ENCODE data around the gene ZNF385B. TPM values are rescaled to one million over a fixed set of nuclear protein-coding genes. Genes with fewer than 3 reads are reported as not detected.

Gene ZNF385B
- total RNA-seq, 4 donors from 2014 or later, result 0.41 to 3.3 TPM; not detected in 2

GRCh38 chr2:179513181-179513580 is 348.2 kb downstream of the ZNF385B start:
- TF ChIP-seq CTCF (IDR thresholded peaks at IDR 0.05) (no peak), POLR2A (IDR thresholded peaks at IDR 0.05) (no peak)
- intact Hi-C loops (cut with DNase I; ENCODE audit: low total_unique reads), result no loop called here
- Histone ChIP-seq H3K36me3 (no peaks in the 10 kb centered on the region), H3K9me3 (no peaks in the 10 kb centered on the region), H3K27me3 (no peaks in the 10 kb centered on the region), H3K27ac (no peak overlapping the region), H3K4me1 (no peaks in the 10 kb centered on the region), H3K4me3 (no peak overlapping the region)
- DNase-seq, result no peak

GRCh38 chr2:179512281-179513035 is 349.0 kb downstream of the ZNF385B start:
- H3K4me1 ChIP-seq, result no peaks in the 10 kb centered on the region
- TF ChIP-seq CTCF (IDR thresholded peaks at IDR 0.05) (no peak), POLR2A (IDR thresholded peaks at IDR 0.05) (no peak)
- H3K9me3 ChIP-seq, result no peaks in the 10 kb centered on the region
- no peak overlapping the region for H3K4me3 ChIP-seq
- intact Hi-C loops (cut with DNase I; ENCODE audit: low total_unique reads), result no loop called here
- H3K27me3 ChIP-seq, result no peaks in the 10 kb centered on the region
- DNase-seq, result no peak
- H3K36me3 ChIP-seq, result no peaks in the 10 kb centered on the region
- H3K27ac ChIP-seq, result no peak overlapping the region

GRCh38 chr2:179511105-179511789 is 350.2 kb downstream of the ZNF385B start:
- no peaks in the 10 kb centered on the region for H3K4me1 ChIP-seq
- no peak overlapping the region for H3K27ac ChIP-seq
- no peak for DNase-seq
- no peak for TF ChIP-seq CTCF (IDR thresholded peaks at IDR 0.05)
- no peak for TF ChIP-seq POLR2A (IDR thresholded peaks at IDR 0.05)
- H3K9me3 ChIP-seq, result no peaks in the 10 kb centered on the region
- H3K27me3 ChIP-seq, result no peaks in the 10 kb centered on the region
- intact Hi-C loops (cut with DNase I; ENCODE audit: low total_unique reads), result no loop called here
- no peak overlapping the region for H3K4me3 ChIP-seq
- no peaks in the 10 kb centered on the region for H3K36me3 ChIP-seq

- Histone ChIP-seq H3K27me3 (no peaks in the 10 kb centered on the region), H3K36me3 (no peaks in the 10 kb centered on the region), H3K27ac (no peak overlapping the region), H3K4me3 (no peak overlapping the region), H3K4me1 (no peaks in the 10 kb centered on the region), H3K9me3 (no peaks in the 10 kb centered on the region)
- DNase-seq, result no peak
- TF ChIP-seq POLR2A (IDR thresholded peaks at IDR 0.05), result no peak
- no peak for TF ChIP-seq CTCF (IDR thresholded peaks at IDR 0.05)
- intact Hi-C loops (cut with DNase I; ENCODE audit: low total_unique reads), result no loop called here
Observed at GRCh38 chr2:179495315-179495714, 366.1 kb downstream of the ZNF385B start.

- Histone ChIP-seq H3K36me3 (no peaks in the 10 kb centered on the region), H3K4me1 (no peaks in the 10 kb centered on the region), H3K4me3 (no peak overlapping the region), H3K27ac (no peak overlapping the region), H3K27me3 (no peaks in the 10 kb centered on the region), H3K9me3 (no peaks in the 10 kb centered on the region)
- TF ChIP-seq POLR2A (IDR thresholded peaks at IDR 0.05), result no peak
- no peak for TF ChIP-seq CTCF (IDR thresholded peaks at IDR 0.05)
- no peak for DNase-seq
- intact Hi-C loops (cut with DNase I; ENCODE audit: low total_unique reads), result no loop called here
Observed at GRCh38 chr2:179488563-179488962, 372.8 kb downstream of the ZNF385B start.

Measured in uterus (tissue), 4 donors.